Measurements from ENCODE around the gene DHX38.

GRCh38 chr16:72138064-72138572, 44.5 kb downstream of the DHX38 start:
- TF ChIP-seq BHLHE40 (IDR thresholded peaks at IDR 0.05; ENCODE audit: borderline replicate concordance) (no peak), ARNT (IDR thresholded peaks at IDR 0.05) (no peak), ELF4 (IDR thresholded peaks at IDR 0.05) (no peak), FOXA1 (IDR thresholded peaks at IDR 0.05) (no peak), TARDBP (IDR thresholded peaks at IDR 0.05) (no peak), LEF1 (IDR thresholded peaks at IDR 0.05; ENCODE audit: borderline replicate concordance) (no peak), FOXK2 (IDR thresholded peaks at IDR 0.05) (no peak), ZNF384 (IDR thresholded peaks at IDR 0.05) (no peak), SP1 (IDR thresholded peaks at IDR 0.05) (no peak), FOXM1 (IDR thresholded peaks at IDR 0.05; ENCODE audit: borderline replicate concordance) (no peak)
- TF ChIP-seq, protein P1, sequence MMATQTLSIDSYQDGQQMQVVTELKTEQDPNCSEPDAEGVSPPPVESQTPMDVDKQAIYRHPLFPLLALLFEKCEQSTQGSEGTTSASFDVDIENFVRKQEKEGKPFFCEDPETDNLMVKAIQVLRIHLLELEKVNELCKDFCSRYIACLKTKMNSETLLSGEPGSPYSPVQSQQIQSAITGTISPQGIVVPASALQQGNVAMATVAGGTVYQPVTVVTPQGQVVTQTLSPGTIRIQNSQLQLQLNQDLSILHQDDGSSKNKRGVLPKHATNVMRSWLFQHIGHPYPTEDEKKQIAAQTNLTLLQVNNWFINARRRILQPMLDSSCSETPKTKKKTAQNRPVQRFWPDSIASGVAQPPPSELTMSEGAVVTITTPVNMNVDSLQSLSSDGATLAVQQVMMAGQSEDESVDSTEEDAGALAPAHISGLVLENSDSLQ (IDR thresholded peaks at IDR 0.05): no peak
